Loucy (cell line): ENCODE data around the gene SELENOM.

ENCODE experiments used
- H2AFZ ChIP-seq: fragments of 200-600 bp; sonication (generic); 2 replicates; pipeline ENCODE4 v1.6.0; 2016; ENCODE audit warnings: antibody characterized with exemption, mild to moderate bottlenecking, low read length, moderate library complexity
- H3F3A ChIP-seq: fragments of 200-600 bp; 2 replicates; pipeline ENCODE4 v1.6.0; 2016; ENCODE audit warnings: antibody characterized with exemption, low read depth, mild to moderate bottlenecking
- H3K27me3 ChIP-seq: fragments of 200-600 bp; sonication (generic); 2 replicates; pipeline ENCODE4 v1.6.1; 2014; ENCODE audit warnings: low read length, mild to moderate bottlenecking; ENCODE audit not compliant: insufficient read depth, poor library complexity, severe bottlenecking
- H3K36me3 ChIP-seq: fragments of 200-600 bp; sonication (generic); 2 replicates; pipeline ENCODE4 v1.6.1; 2016; ENCODE audit warnings: low read length; ENCODE audit not compliant: insufficient read depth
- H3K4me1 ChIP-seq: fragments of 200-600 bp; sonication (generic); 2 replicates; pipeline ENCODE4 v1.5.1; 2014; ENCODE audit warnings: low read length, mild to moderate bottlenecking; ENCODE audit not compliant: insufficient read depth, poor library complexity, severe bottlenecking
- H3K4me2 ChIP-seq: fragments of 200-600 bp; sonication (generic); 2 replicates; pipeline ENCODE4 v1.6.0; 2014; ENCODE audit warnings: antibody characterized with exemption, low read length, low read depth, mild to moderate bottlenecking; ENCODE audit not compliant: poor library complexity, severe bottlenecking
- H3K4me3 ChIP-seq: fragments of 200-600 bp; sonication (generic); 2 replicates; pipeline ENCODE4 v1.5.1; 2014; ENCODE audit warnings: low read length, mild to moderate bottlenecking, mixed read lengths; ENCODE audit not compliant: poor library complexity, severe bottlenecking
- H3K79me2 ChIP-seq: fragments of 200-600 bp; sonication (generic); 2 replicates; pipeline ENCODE4 v1.6.1; 2014; ENCODE audit warnings: low read length; ENCODE audit not compliant: insufficient read depth
- H3K9ac ChIP-seq: fragments of 200-600 bp; sonication (generic); 2 replicates; pipeline ENCODE4 v1.6.0; 2014; ENCODE audit warnings: mild to moderate bottlenecking, low read depth, low read length, moderate library complexity; ENCODE audit not compliant: poor library complexity, severe bottlenecking
- H3K9me2 ChIP-seq: fragments of 200-600 bp; sonication (generic); replicated peaks from 2 replicates; pipeline ENCODE4 v1.6.1; 2016; ENCODE audit warnings: low read depth, low read length, mixed read lengths
- H3K9me3 ChIP-seq: fragments of 200-600 bp; sonication (generic); 2 replicates; pipeline ENCODE4 v1.6.1; 2014; ENCODE audit warnings: mild to moderate bottlenecking, antibody characterized with exemption, low read length, low read depth; ENCODE audit not compliant: insufficient read depth
- H4K20me1 ChIP-seq: fragments of 200-600 bp; sonication (generic); 2 replicates; pipeline ENCODE4 v1.6.0; 2014; ENCODE audit warnings: antibody characterized with exemption, low read length, mild to moderate bottlenecking; ENCODE audit not compliant: insufficient read depth, poor library complexity, severe bottlenecking
- CTCF ChIP-seq: fragments of 200-600 bp; sonication (generic); conservative IDR thresholded peaks from 2 replicates; pipeline ENCODE4 v1.5.1; 2014; ENCODE audit warnings: mild to moderate bottlenecking, antibody characterized with exemption, low read length
- EZH2phosphoT487 ChIP-seq: fragments of 200-600 bp; IDR thresholded peaks from 2 replicates; pipeline ENCODE4 v1.6.1; 2018; ENCODE audit warnings: antibody characterized with exemption, mild to moderate bottlenecking, moderate library complexity, borderline replicate concordance

The SELENOM gene

GRCh38 chr22:31107178-31107893 is at the start of gene SELENOM:
TSS of gene SELENOM (minus strand) at chr22:31107568. CDS start at chr22:31107505, 63 bp downstream.
- no peaks in the 10 kb centered on the region for H3K36me3 ChIP-seq
- H3K4me2 ChIP-seq, result peak within 1 kb of the TSS; percentile 83
- H3F3A ChIP-seq, result no peaks in the 10 kb centered on the region
- peaks cover 3% of the 10 kb centered on the region for H3K4me1 ChIP-seq
- H3K4me3 ChIP-seq, result peak within 1 kb of the TSS; percentile 71
- H2AFZ ChIP-seq, result peak within 1 kb of the TSS; percentile 95
- no peaks in the 10 kb centered on the region for H4K20me1 ChIP-seq
- no peaks in the 10 kb centered on the region for H3K79me2 ChIP-seq
- no peaks in the 10 kb centered on the region for H3K27me3 ChIP-seq
- no peaks in the 10 kb centered on the region for H3K9me2 ChIP-seq
- TF ChIP-seq CTCF (peak; percentile 95), EZH2phosphoT487 (no peak)
- H3K9me3 ChIP-seq, result no peaks in the 10 kb centered on the region
- H3K9ac ChIP-seq, result peak within 1 kb of the TSS; percentile 40

GRCh38 chr22:31155422-31155821 is 48.1 kb upstream of the SELENOM start:
- Histone ChIP-seq H3K36me3 (no peaks in the 10 kb centered on the region), H3K4me1 (no peaks in the 10 kb centered on the region), H3K9ac (no peak overlapping the region), H3K9me2 (no peaks in the 10 kb centered on the region), H3F3A (no peaks in the 10 kb centered on the region), H3K4me2 (no peak overlapping the region), H3K4me3 (no peak overlapping the region), H3K27me3 (peaks cover 42% of the 10 kb centered on the region), H3K79me2 (peaks cover 3% of the 10 kb centered on the region), H2AFZ (no peak overlapping the region), H4K20me1 (no peaks in the 10 kb centered on the region), H3K9me3 (no peaks in the 10 kb centered on the region)
- no peak for TF ChIP-seq CTCF
- no peak for TF ChIP-seq EZH2phosphoT487

- H3K79me2 ChIP-seq, result no peaks in the 10 kb centered on the region
- H2AFZ ChIP-seq, result no peak overlapping the region
- H3K36me3 ChIP-seq, result no peaks in the 10 kb centered on the region
- no peaks in the 10 kb centered on the region for H3F3A ChIP-seq
- no peaks in the 10 kb centered on the region for H3K9me3 ChIP-seq
- H3K27me3 ChIP-seq, result peaks cover 42% of the 10 kb centered on the region
- no peaks in the 10 kb centered on the region for H3K9me2 ChIP-seq
- no peak for TF ChIP-seq CTCF
- no peak for TF ChIP-seq EZH2phosphoT487
- H3K4me2 ChIP-seq, result no peak overlapping the region
- H3K4me3 ChIP-seq, result no peak overlapping the region
- H4K20me1 ChIP-seq, result no peaks in the 10 kb centered on the region
- H3K4me1 ChIP-seq, result no peaks in the 10 kb centered on the region
- no peak overlapping the region for H3K9ac ChIP-seq
These were observed 47.6 kb upstream of the SELENOM start for GRCh38 chr22:31154975-31155374.
